ENCODE results near the gene ZNF438. TPM values are rescaled to one million over a fixed set of nuclear protein-coding genes. Genes with fewer than 3 reads are reported as not detected.

The ZNF438 gene
- total and polyA plus RNA-seq, 2 of the 4 experiments (the other 2 are of a cell fraction), result 1.8 to 2.9 TPM

DNA sequence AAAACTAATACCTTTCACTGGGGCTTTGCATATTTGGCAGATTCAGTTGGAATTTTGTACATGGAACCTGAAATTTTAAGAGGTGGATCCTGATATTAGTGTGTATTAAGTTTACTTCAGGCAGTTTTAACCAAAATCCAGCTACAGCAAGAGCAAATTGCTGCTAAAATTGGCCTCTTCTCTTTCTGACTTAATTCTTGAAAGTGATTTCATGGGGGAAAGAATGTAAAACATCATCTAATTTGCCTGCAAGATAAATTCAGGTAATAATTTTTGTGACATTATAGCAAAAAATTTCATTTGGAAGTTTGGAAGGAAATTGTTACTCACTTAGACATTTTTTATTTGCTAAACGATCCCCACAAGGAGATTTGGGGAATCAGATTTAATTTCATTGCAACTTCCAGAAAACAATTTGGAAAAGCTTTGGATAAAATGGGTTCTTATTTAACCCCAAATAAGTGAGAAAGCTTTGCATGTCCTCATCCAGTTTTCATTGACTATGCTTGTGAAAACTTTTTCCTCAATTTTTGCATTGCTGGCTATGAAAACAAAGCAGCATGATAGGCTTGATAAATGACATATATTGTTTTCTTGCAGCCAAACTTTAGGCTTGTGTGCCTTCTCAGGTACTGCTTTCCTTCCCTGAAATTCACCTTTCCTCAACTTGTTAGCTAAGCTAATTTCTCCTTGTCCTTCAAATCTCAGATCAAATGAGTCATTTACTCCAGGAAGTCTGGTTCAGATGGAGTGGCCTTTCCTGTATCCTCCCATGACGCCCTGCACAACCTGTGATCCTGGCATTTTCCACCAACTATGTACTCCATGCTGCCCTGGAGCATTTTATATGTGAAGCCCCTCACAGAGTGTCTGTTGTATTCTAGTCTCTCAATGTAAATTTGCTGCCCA, 27.4 kb upstream of the ZNF438 start:
- ATAC-seq (ENCODE audit: low read depth), result no peak
- H4K8ac ChIP-seq (ENCODE audit: low read depth in 2 of 2, low read length in 2 of 2), result no peak overlapping the region
- no peaks in the 10 kb centered on the region for H3K36me3 ChIP-seq (ENCODE audit: control insufficient read depth, insufficient read depth, low read length)
- dilution Hi-C loops (cut with HindIII; ENCODE audit: low sequenced_read_pairs, unreplicated experiment), result no loop called here
- no peak overlapping the region for H3K4me2 ChIP-seq (ENCODE audit: low read depth, low read length)
- H3K27ac ChIP-seq (ENCODE audit: insufficient read depth, low read length), result no peak overlapping the region
- ChIA-PET POLR2A (ENCODE audit: unreplicated experiment) (no interaction called here), CTCF (no interaction called here)
- H3K18ac ChIP-seq (ENCODE audit: low read depth, low read length), result no peak overlapping the region
- BruUV-seq (replicated peaks), result no TSS peak
- H2BK5ac ChIP-seq (ENCODE audit: low read depth, low read length, poor library complexity, severe bottlenecking), result no peak overlapping the region
- no CpG with 5 or more reads among the region's 2 CpGs for whole genome bisulfite sequencing, 2 experiments (ENCODE audit: extremely low coverage in 2 of 2, insufficient read length in 1 of 2)
- H3K9me1 ChIP-seq (ENCODE audit: insufficient read depth, low read length), result peaks cover 8% of the 10 kb centered on the region
- intact Hi-C loops (cut with micrococcal nuclease), result no loop called here
- TF ChIP-seq CEBPB (IDR thresholded peaks at IDR 0.05; ENCODE audit: low read depth, low read length) (no peak), MAFK (IDR thresholded peaks at IDR 0.05; ENCODE audit: low read depth, low read length) (no peak), POLR2A (IDR thresholded peaks at IDR 0.05; ENCODE audit: low read depth, low read length) (no peak), SMC3 (IDR thresholded peaks at IDR 0.05; ENCODE audit: low read depth, low read length) (no peak), NFE2L2 (IDR thresholded peaks at IDR 0.05; ENCODE audit: low read depth, low read length) (no peak), BHLHE40 (IDR thresholded peaks at IDR 0.05; ENCODE audit: low read depth, low read length) (no peak), RAD21 (IDR thresholded peaks at IDR 0.05; ENCODE audit: low read length) (no peak), FOS (IDR thresholded peaks at IDR 0.05; ENCODE audit: low read depth, low read length) (no peak), MXI1 (IDR thresholded peaks at IDR 0.05; ENCODE audit: borderline replicate concordance, low read depth, low read length) (no peak), MAZ (IDR thresholded peaks at IDR 0.05; ENCODE audit: borderline replicate concordance, low read depth, low read length) (no peak), RFX5 (IDR thresholded peaks at IDR 0.05; ENCODE audit: low read depth, low read length) (no peak), RCOR1 (IDR thresholded peaks at IDR 0.05; ENCODE audit: insufficient replicate concordance, low read length) (no peak)
- TF ChIP-seq, protein P1, sequence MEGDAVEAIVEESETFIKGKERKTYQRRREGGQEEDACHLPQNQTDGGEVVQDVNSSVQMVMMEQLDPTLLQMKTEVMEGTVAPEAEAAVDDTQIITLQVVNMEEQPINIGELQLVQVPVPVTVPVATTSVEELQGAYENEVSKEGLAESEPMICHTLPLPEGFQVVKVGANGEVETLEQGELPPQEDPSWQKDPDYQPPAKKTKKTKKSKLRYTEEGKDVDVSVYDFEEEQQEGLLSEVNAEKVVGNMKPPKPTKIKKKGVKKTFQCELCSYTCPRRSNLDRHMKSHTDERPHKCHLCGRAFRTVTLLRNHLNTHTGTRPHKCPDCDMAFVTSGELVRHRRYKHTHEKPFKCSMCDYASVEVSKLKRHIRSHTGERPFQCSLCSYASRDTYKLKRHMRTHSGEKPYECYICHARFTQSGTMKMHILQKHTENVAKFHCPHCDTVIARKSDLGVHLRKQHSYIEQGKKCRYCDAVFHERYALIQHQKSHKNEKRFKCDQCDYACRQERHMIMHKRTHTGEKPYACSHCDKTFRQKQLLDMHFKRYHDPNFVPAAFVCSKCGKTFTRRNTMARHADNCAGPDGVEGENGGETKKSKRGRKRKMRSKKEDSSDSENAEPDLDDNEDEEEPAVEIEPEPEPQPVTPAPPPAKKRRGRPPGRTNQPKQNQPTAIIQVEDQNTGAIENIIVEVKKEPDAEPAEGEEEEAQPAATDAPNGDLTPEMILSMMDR (conservative IDR thresholded peaks at IDR 0.05; ENCODE audit: low read depth, low read length), result no peak
- TF ChIP-seq, protein P2, sequence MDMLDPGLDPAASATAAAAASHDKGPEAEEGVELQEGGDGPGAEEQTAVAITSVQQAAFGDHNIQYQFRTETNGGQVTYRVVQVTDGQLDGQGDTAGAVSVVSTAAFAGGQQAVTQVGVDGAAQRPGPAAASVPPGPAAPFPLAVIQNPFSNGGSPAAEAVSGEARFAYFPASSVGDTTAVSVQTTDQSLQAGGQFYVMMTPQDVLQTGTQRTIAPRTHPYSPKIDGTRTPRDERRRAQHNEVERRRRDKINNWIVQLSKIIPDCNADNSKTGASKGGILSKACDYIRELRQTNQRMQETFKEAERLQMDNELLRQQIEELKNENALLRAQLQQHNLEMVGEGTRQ (IDR thresholded peaks at IDR 0.05; ENCODE audit: low read depth, low read length), result no peak
- TF ChIP-seq, protein P3, sequence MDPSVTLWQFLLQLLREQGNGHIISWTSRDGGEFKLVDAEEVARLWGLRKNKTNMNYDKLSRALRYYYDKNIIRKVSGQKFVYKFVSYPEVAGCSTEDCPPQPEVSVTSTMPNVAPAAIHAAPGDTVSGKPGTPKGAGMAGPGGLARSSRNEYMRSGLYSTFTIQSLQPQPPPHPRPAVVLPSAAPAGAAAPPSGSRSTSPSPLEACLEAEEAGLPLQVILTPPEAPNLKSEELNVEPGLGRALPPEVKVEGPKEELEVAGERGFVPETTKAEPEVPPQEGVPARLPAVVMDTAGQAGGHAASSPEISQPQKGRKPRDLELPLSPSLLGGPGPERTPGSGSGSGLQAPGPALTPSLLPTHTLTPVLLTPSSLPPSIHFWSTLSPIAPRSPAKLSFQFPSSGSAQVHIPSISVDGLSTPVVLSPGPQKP (IDR thresholded peaks at IDR 0.05; ENCODE audit: borderline replicate concordance, low read depth, low read length), result no peak
- H3K4me1 ChIP-seq (ENCODE audit: control insufficient read depth, insufficient read depth, low read length), result peaks cover 5% of the 10 kb centered on the region
- no peaks in the 10 kb centered on the region for H3K27me3 ChIP-seq (ENCODE audit: control insufficient read depth, insufficient read depth, low read length)
- no peak overlapping the region for H2BK15ac ChIP-seq (ENCODE audit: low read depth, low read length)
- H3K56ac ChIP-seq (ENCODE audit: extremely low read depth, insufficient read depth, low read length), result no peak overlapping the region
- peaks cover 0 to 4% of the 10 kb centered on the region in 2 experiments; a peak in 1 of 4 replicates for H3K79me1 ChIP-seq (ENCODE audit: low read depth in 1 of 2, low read length in 2 of 2)
- no peaks in the 10 kb centered on the region for H4K20me1 ChIP-seq (ENCODE audit: insufficient read depth, low read length)
- H2AK5ac ChIP-seq (ENCODE audit: low read depth, low read length), result no peak overlapping the region
- H4K91ac ChIP-seq (ENCODE audit: insufficient read depth, low read depth, low read length), result no peak overlapping the region
- no peaks in the 10 kb centered on the region for H3K9me3 ChIP-seq (ENCODE audit: control insufficient read depth, insufficient read depth, low read length)
- in situ Hi-C loops (cut with MboI; ENCODE audit: low sequenced_read_pairs), result no loop called here
- H2BK120ac ChIP-seq (ENCODE audit: low read depth, low read length), result no peak overlapping the region
- no peak overlapping the region for H3K9ac ChIP-seq (ENCODE audit: low read depth, low read length)
- H3K4me3 ChIP-seq (ENCODE audit: insufficient read depth, low read depth, low read length), result no peak overlapping the region
- no peak overlapping the region for H2BK20ac ChIP-seq (ENCODE audit: low read depth, low read length)
- H2AFZ ChIP-seq (replicated peaks; ENCODE audit: low read length, poor library complexity), result no peak overlapping the region
- H2AK9ac ChIP-seq (replicated peaks; ENCODE audit: low read depth, low read length, poor library complexity), result no peak overlapping the region
- DNase-seq, result no peak
- no peak overlapping the region for H4K5ac ChIP-seq (ENCODE audit: low read depth, low read length)
- no peak overlapping the region for H3K14ac ChIP-seq (replicated peaks; ENCODE audit: low read depth, low read length)
- no peak overlapping the region for H3K4ac ChIP-seq (ENCODE audit: low read depth, low read length)
- no peak overlapping the region for H3K23ac ChIP-seq (ENCODE audit: low read depth, low read length)
